Measurements from ENCODE around the gene SLCO2A1. TPM values are rescaled to one million over a fixed set of nuclear protein-coding genes. Genes with fewer than 3 reads are reported as not detected.

SLCO2A1 gene
- total and polyA plus RNA-seq, 2 donors (not counting 1 experiment from before 2014, with no cell fraction given): not detected

- no peak overlapping the region for H3K4me2 ChIP-seq (replicated peaks; ENCODE audit: low read depth, low read length, poor library complexity, severe bottlenecking)
- no peak for TF ChIP-seq CTCF (IDR thresholded peaks at IDR 0.05)
- no peak for TF ChIP-seq EZH2 (IDR thresholded peaks at IDR 0.05; ENCODE audit: borderline replicate concordance, insufficient read depth, low read depth, low read length, poor library complexity, severe bottlenecking)
- no peak overlapping the region for H2AFZ ChIP-seq (ENCODE audit: insufficient read depth, low read depth, low read length, poor library complexity, severe bottlenecking)
- peaks cover 0 to 7% (median under 1%) of the 10 kb centered on the region in 4 experiments for H3K27me3 ChIP-seq (replicated peaks in 1 of 4; ENCODE audit: control extremely low read depth in 1 of 4, control insufficient read depth in 3 of 4, insufficient read depth in 4 of 4, low read length in 3 of 4)
- DNase-seq (no peak), ATAC-seq (ENCODE audit: low read depth) (no peak)
- no peak overlapping the region for H3K9ac ChIP-seq (ENCODE audit: low read length)
- no peak overlapping the region for H3K4me3 Mint-ChIP-seq
- H3K9me3 Mint-ChIP-seq (ENCODE audit: insufficient read depth): no peaks in the 10 kb centered on the region
- no peaks in the 10 kb centered on the region for H3K9me3 ChIP-seq (ENCODE audit: control extremely low read depth in 1 of 3, control insufficient read depth in 2 of 3, insufficient read depth in 1 of 3, low read length in 2 of 3)
- H3K27me3 Mint-ChIP-seq: peaks cover 43% of the 10 kb centered on the region
- no peak overlapping the region for H3K27ac ChIP-seq (ENCODE audit: low read length in 2 of 2)
- H3K4me1 Mint-ChIP-seq: peaks cover 5% of the 10 kb centered on the region
- intact Hi-C loops (cut with micrococcal nuclease): no loop called here
- H3K36me3 ChIP-seq (replicated peaks in 1 of 2; ENCODE audit: control extremely low read depth in 1 of 2, control insufficient read depth in 1 of 2, extremely low read depth in 1 of 2, insufficient read depth in 2 of 2, low read length in 1 of 2): no peaks in the 10 kb centered on the region
- H3K79me2 ChIP-seq (ENCODE audit: control insufficient read depth, insufficient read depth, low read length): no peaks in the 10 kb centered on the region
- no peak overlapping the region for H3K4me3 ChIP-seq (ENCODE audit: control extremely low read depth in 1 of 5, extremely low read depth in 1 of 5, insufficient read depth in 1 of 5, low read depth in 2 of 5, low read length in 4 of 5)
- WGBS (ENCODE audit: insufficient coverage): 97% methylated on average over 5 of the region's 9 CpGs
- H3K27ac Mint-ChIP-seq: no peak overlapping the region
- no peaks in the 10 kb centered on the region for H4K20me1 ChIP-seq (ENCODE audit: control insufficient read depth, insufficient read depth, low read length, poor library complexity, severe bottlenecking)
- ChIA-PET CTCF (no interaction called here), POLR2A (no interaction called here)
- H3K4me1 ChIP-seq (ENCODE audit: control insufficient read depth in 2 of 2, insufficient read depth in 2 of 2, low read length in 2 of 2): no peaks in the 10 kb centered on the region
Observed at GRCh38 chr3:133888726-133889340, 140.9 kb downstream of the SLCO2A1 start.

- H3K27me3 Mint-ChIP-seq: peaks cover 42% of the 10 kb centered on the region
- intact Hi-C loops (cut with micrococcal nuclease): no loop called here
Observed at GRCh38 chr3:133887803-133888703, 141.7 kb downstream of the SLCO2A1 start.

More at GRCh38 chr3:133887803-133888703, 141.7 kb downstream of the SLCO2A1 start:
- H4K20me1 ChIP-seq (ENCODE audit: control insufficient read depth, insufficient read depth, low read length, poor library complexity, severe bottlenecking): no peaks in the 10 kb centered on the region
- POLR2A ChIA-PET: no interaction called here
- H3K36me3 ChIP-seq (replicated peaks in 1 of 2; ENCODE audit: control extremely low read depth in 1 of 2, control insufficient read depth in 1 of 2, extremely low read depth in 1 of 2, insufficient read depth in 2 of 2, low read length in 1 of 2): no peaks in the 10 kb centered on the region
- CTCF ChIA-PET: no interaction called here
- Mint-ChIP-seq H3K4me1 (no peaks in the 10 kb centered on the region), H3K27ac (no peak overlapping the region), H3K4me3 (no peak overlapping the region), H3K9me3 (ENCODE audit: insufficient read depth) (no peaks in the 10 kb centered on the region)
- H3K4me2 ChIP-seq (replicated peaks; ENCODE audit: low read depth, low read length, poor library complexity, severe bottlenecking): no peak overlapping the region
- H3K27me3 ChIP-seq (replicated peaks in 1 of 4; ENCODE audit: control extremely low read depth in 1 of 4, control insufficient read depth in 3 of 4, insufficient read depth in 4 of 4, low read length in 3 of 4): peaks cover 0 to 5% (median 0%) of the 10 kb centered on the region in 4 experiments
- no peak overlapping the region for H2AFZ ChIP-seq (ENCODE audit: insufficient read depth, low read depth, low read length, poor library complexity, severe bottlenecking)
- WGBS (ENCODE audit: insufficient coverage): 49% methylated on average over 8 of the region's 8 CpGs
- H3K4me1 ChIP-seq (ENCODE audit: control insufficient read depth in 2 of 2, insufficient read depth in 2 of 2, low read length in 2 of 2): no peaks in the 10 kb centered on the region
- no peak overlapping the region for H3K9ac ChIP-seq (ENCODE audit: low read length)
- no peak overlapping the region for H3K4me3 ChIP-seq (ENCODE audit: control extremely low read depth in 1 of 5, extremely low read depth in 1 of 5, insufficient read depth in 1 of 5, low read depth in 2 of 5, low read length in 4 of 5)
- DNase-seq: no peak
- no peaks in the 10 kb centered on the region for H3K9me3 ChIP-seq (ENCODE audit: control extremely low read depth in 1 of 3, control insufficient read depth in 2 of 3, insufficient read depth in 1 of 3, low read length in 2 of 3)
- no peak for TF ChIP-seq EZH2 (IDR thresholded peaks at IDR 0.05; ENCODE audit: borderline replicate concordance, insufficient read depth, low read depth, low read length, poor library complexity, severe bottlenecking)
- TF ChIP-seq CTCF (IDR thresholded peaks at IDR 0.05): no peak
- H3K79me2 ChIP-seq (ENCODE audit: control insufficient read depth, insufficient read depth, low read length): no peaks in the 10 kb centered on the region
- no peak for ATAC-seq (ENCODE audit: low read depth)
- no peak overlapping the region for H3K27ac ChIP-seq (ENCODE audit: low read length in 2 of 2)
